Activated T-helper 1 cell treated with Interleukin-2 at 50 U/mL for 16 hours (primary cell): ENCODE measurements around the gene TMEM18.

ENCODE experiments used
- DNase-seq: peaks from one replicate; pipeline ENCODE4 v3.0.0-alpha.2; 2020; ENCODE audit warnings: low read depth

Gene TMEM18

GRCh38 chr2:618005-618404 lies 59.2 kb downstream of the TMEM18 start:
- no peak for DNase-seq
